Inflammatory macrophage treated with lipopolysaccharide for 1 hour (primary cell): ENCODE measurements around the gene HTR7.
"Not testable (repeated sequence)": the region's sequence is repeated elsewhere in the genome, so short reads cannot be mapped to it uniquely, and the experiment has no call there.

Experiments used
- DNase-seq, 2 donors: peaks; one replicate each; pipeline ENCODE4 v3.0.0-alpha.2; 2020 to 2022

The HTR7 gene

DNA sequence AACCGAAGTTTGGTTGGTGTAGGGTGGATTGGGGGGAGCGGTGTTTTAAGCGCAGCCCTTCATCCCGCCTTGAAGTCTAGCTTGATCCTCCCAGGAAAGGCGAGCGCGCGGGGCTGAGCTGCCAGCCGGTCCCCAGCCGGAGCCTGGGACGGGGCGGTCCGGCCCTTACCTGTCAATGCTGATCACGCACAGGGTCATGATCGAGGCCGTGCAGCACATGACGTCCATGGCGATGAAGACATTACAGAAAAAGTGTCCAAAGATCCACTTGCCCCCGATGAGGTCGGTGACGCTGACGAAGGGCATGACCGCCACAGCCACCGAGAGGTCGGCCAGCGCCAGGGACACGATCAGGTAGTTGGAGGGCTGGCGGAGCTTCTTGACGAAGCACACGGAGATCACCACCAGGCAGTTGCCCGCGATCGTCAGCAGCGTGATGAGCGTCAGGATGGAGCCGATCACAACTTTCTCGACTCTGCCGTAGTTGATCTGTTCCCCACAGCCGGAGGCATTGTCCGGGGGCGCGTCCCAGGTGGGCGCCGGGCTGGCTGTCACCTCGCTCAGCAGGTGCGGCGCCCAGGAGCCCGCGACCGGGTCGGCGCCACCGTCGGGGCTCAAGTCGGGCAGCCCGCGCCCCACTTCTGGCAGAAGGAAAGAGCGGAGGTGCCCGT, 740 bp downstream of the HTR7 start:
- DNase-seq, result no peak

DNA sequence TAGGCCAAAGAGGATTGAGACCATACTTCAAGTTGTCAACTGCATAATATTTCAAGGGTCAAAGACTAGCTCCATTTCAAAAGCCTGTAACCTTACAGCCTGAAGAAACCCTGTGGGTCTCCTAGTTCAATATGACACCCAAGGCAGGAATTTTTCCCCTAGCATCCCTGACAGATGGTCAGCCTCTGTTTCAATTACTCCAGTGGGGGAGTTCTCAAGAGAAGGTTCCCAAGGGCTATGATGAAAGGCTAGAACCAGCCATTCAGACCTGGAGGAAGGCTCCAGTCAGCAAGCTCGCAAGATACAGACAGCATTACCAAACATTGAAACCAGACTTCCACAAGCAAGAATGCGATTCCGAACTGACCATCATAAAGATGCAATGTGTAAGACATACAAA, 1.6 kb downstream of the HTR7 start:
- DNase-seq, result no peak

DNA sequence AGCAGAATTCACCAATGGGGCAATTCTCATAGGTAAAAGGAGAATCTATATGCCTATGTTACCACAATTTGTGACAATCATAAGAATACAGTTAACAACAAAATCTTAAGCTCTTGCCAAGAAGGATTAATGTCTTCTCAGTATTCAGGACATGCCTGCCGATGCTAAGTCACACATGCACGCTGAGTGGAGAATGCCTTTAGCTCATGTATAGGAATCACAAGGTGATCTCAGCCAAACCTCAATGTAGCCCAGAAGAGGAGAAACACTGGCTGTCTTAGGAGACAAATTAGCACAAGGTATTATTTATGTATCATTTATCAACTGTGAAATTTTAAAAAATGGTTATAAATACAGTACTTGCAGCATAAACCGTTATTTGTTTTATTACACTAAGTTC, 2.7 kb downstream of the HTR7 start:
- DNase-seq, result no peak

DNA sequence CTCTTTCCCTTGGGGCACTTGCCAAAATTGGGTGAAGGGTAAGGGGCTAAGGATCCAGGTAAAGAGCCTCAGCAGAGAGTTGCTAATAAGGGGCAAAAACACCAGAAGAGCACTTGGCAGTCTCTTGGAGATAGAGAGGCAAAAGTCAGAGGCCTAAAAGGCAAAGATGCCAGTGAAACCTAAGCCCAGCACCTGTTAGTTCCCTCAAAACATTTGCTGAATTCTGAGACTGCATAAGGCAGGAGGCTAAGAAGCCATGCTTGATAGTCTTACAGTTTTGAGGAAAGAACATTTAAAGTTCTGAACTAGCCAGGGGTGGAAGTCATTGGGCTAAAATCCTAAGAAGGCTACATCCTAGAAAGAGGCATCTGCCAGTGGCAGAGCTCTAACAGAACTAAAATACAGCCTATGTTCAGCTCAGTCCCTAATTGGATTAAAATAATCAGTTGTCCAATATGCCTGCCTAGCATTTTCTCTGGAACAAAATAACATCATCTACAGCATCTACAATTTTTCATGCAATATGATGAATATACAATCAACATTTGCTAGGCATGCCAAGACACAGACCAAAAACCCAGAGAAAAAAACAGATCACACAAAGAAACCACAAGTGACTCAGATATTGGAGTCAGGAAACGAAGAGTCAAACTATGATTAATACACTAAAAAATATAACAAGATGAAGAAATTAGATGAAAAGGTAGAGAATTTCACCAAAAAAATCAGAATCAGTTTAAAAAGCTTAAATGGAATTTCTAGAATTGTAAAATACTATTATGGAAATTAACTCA, 7.7 kb downstream of the HTR7 start:
- no peak for DNase-seq

DNA sequence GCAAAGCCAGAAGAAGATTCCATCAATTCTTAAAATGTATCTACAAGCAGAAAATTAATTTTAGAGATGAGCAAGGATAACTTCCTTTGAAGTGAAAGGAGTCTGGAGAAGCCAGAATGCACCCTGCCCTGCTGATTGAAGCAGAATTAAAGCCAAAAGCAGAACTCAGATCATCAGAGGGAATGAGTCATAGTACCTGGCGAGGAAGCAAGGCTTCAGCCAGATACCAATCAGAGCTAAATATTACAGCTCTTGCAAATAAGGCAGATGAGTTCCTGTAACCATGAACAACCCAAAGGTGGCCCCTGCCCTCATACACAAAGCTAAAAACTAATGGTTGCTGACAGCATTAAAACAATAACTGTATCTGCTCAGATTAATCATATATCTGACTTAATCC, 10.4 kb downstream of the HTR7 start:
- DNase-seq, result peak; percentile 28 to 32

DNA sequence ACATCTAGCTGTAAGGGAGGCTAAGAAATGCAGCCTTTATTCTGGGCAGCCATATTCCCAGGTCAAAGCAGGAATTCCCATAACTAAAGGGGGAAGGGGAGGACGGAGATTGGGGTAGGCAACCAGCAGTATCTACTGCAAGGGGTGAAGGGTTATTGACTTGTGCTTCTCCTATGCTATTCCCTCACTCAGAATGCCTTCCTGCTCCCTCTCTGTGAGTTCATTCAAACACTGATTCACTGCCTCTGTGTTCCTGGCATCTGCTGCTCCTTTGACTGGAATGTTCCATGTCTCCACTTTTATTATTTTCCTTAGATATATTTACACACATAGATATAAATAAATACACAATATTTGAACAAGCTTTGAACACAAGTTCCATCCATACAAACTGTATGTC, 11.1 kb downstream of the HTR7 start:
- DNase-seq, result no peak

DNA sequence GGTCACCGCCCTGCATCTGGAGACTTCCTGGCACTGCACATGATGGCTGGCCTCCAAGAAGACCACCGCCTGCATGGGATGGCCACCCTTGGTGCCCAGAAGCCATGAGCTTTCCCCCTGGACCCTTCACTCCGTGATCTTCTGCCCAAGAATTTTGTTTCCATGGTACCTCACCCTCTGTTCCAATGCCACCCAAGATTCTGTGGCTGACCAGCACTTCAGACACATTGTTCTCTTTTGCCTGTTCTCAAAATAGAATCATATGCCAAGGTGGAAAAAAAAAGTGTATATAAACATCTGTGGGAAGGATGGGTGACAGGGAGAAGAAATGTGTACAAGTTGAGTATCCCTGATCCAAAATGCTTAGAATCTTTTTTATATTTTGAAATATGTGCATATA, 12.1 kb downstream of the HTR7 start:
- DNase-seq, result no peak

DNA sequence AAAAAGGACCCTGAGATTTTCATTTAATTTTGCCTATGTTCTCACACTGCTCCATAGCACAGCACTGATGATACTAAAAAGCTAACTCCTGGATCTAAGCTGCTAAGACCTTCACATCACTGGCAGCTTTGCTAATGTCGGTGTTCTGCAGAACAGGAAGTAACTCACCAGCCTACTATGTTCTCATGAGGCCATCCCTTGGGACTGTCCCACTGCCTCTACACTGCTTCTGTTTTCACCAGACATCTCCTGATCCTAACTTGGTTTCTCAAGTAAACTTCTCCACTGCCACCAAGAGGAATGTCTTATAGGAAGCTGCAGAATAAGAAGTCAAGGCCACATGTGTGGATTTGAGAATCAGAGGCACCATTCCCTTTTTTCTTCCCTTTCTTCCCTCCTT, 15.1 kb downstream of the HTR7 start:
- DNase-seq, result peak; percentile 25 to 52

DNA sequence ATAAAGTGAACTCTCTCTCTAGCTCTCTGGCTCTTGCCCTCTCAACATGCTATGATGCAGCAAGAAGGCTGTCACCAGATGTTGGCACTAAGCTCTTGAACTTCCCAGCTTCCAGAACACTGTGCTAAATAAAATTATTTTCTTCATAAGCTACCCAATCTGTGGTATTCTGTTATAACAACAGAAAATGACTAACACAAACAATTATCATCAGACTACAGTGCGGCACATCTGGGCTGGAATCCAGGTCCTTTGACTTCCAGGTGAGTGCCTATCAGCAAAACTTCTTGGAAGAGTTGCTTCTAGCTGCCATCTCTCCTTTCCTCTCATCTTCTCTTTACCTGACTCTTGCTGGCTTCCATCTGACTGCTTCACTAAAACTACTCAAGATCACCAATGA, 20.4 kb downstream of the HTR7 start:
- no peak for DNase-seq

DNA sequence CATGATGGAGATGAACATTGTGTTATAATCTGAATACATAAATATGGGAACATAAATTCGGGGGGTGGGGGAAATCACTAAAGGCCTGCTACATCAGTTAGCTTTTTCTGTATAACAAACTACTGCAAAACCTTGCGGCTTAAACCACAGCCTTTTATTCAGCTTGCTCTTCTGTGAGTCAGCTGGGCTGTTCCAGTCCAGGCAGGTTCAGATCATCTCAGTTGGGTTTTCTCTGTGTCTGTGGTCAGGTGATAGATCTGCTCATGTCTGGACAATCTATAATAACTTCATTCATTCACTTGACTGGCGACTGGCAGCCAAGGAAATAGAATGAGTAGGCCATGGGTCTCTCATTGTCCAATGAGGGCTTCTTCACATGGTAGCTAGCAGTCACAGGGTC, 23.5 kb downstream of the HTR7 start:
- no peak for DNase-seq

DNA sequence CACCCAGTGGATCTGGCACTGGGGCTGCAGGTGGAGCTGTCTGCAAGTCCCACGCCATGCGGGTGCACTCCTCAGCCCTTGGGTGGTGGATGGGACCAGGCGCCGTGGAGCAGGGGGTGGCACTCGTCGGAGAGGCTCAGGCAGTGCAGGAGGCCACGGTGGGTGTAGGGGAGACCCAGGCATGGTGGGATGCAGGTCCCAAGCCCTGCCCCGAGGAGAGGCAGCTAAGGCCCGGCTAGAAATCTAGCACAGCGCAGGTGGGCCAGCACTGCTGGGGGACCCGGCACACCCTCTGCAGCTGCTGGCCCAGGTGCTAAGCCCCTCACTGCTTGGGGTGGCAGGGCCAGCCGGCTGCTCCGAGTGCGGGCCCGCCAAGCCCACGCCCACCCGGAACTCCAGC, 25.7 kb downstream of the HTR7 start:
- no peak for DNase-seq

DNA sequence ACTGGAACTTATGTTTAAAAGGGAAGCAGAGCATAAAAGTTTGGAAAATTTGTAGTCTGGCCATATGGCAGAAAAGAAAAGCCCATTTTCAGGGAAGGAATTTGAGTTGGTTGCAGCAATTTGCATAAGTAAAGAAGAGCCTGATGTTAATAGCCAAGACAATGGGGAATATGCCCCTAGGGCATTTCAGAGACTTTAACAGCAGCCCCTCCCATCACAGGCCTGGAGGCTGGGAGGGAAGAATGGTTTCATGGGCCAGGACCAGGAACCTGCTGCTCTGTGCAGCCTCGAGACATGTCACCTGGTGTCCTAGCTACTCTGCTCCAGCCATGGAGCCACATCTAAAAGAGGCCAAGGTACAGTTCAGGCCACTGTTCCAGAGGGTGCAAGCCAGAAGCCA, 35.3 kb downstream of the HTR7 start:
- DNase-seq, result no peak

DNA sequence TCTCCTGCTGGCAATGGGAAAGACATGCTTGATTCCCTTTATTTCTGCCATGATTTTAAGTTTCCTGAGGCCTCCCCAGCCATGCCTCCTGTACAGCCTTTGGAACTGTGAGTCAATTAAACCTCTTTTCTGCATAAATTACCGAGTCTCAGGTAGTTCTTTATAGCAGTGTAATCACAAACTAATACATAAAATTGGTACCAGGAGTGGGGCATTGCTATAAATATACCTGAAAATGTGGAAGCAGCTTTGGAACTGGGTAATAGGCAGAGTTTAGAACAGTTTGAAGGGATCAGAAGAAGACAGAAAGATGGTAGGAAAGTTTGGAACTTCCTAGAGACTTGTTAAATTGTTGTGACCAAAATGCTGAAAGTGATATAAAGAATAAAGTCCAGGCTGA, 36.0 kb downstream of the HTR7 start:
- DNase-seq, result not testable (repeated sequence)

DNA sequence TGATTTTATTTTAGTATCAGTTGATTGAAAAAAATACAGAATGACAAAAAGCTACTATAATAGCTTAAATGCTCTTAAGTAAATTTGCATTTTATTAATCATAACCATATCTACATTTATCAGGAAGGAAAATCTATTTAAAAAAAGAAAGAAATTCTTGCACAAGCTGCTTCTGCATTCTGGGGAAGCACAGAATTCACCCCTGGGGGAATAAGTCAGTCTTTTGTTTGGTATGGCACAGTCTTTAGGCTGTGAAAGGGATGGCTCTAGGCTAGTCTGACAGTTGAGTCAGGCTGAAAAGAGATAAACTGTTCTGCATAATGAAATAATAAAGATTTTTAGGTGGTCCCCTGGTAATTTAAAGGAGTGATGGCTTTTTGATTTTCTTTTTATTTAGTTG, 37.9 kb downstream of the HTR7 start:
- peak; percentile 6 to 12 for DNase-seq

DNA sequence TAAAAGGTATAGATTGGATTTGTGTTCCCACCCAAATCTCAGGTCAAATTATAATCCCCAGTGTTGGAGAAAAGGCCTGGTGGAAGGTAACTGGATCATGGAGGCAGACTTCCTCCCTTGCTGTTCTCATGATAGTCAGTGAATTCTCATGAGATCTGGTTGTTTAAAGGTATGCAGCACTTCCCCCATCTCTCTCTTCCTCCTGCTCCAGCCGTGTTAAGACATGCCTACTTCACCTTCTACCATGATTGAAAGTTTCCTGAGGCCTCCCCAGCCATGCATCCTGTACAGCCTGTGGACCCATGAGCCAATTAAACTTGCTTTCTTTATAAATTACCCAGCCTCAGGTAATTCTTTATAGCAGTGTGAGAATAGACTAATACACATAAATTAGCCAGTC, 39.1 kb downstream of the HTR7 start:
- DNase-seq, result no peak

DNA sequence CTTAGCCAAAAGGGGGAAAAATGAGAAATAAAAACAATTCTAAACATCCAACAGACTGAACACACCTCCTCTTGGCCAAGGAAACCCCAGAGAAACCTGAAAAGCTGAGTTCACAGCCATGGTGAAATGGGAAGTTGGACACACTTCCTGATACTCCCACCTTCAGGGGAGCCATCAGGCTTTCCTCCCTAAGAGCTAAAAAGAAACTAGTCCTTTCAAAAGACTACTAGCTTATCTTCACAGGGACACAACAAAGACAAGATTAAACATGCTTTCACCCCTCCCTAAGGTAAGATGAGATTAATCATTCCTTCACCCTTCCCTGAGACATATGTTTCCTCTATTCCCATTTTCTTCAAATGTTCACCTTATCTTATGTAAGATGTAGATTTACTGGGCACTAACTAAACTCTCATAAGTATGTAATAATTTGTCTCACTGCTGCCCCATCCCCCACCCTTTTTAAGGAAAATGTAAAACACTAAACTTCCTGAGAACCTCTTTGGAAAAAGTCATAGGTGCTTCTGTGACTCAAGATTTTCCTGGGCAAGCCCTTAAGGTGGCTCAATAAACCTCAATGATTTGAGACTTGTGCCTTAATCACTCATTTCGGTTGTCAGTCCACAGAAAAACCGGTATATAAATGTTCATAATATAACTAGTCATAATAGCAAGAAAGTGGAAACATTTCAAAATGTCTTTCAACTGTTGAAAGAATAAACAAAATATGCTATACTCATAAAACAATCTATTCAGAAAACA, 40.5 kb downstream of the HTR7 start:
- DNase-seq, result peak; percentile 18 to 59

DNA sequence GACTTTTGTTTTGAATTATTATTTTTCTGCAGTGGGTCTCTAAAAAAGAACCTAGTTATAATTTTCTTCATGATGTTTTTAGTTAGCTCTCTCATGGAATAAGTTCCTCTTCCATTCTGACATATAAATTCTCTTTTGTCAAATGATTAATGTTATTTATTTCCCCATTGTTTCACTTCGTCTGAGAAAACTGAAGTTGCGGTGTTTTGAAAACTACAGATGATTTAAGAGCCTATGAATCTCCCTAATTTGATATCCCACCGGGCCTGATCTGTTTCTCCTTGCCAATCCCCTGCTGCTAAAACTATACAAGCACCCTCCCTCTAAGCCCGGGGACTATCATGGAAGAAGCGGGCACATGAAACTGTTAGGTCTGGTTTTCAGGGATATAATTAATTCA, 41.4 kb downstream of the HTR7 start:
- DNase-seq, result peak in 1 of 2 donors; percentile 24

DNA sequence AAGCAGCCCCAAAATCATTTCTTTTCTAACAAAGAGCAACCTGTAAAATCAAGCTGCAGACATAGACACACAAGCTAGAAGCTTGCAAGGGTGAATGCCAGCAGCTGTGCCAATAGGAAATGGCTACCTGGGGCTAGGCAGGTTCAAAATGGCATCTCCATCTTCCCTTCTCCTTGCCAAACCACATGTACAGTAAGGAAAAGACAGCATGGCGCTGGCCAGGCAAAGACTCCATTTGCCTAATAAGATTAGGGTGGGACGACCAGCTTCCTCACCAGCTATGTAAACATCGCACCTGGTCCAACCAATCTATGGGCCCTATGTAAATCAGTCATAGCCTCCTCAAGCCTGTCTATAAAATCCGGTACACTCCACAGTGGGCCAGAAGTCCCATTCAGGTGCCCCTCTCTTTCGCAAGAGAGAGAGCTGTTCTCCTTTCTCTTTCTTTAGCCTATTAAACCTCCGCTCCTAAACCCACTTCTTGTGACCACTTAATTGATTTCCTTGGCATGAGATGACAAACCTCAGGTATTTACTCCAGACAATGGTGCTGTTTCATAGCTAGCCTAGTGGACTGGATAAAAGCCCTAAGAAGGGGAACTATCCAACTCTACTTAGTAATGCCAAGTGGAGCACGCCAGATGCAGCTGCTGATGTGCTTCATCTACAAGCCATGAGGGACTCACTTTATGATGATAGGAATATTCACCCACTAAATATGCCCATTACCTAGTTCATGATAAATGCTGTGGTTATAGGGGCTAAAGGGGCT, 44.1 kb downstream of the HTR7 start:
- DNase-seq, result no peak

DNA sequence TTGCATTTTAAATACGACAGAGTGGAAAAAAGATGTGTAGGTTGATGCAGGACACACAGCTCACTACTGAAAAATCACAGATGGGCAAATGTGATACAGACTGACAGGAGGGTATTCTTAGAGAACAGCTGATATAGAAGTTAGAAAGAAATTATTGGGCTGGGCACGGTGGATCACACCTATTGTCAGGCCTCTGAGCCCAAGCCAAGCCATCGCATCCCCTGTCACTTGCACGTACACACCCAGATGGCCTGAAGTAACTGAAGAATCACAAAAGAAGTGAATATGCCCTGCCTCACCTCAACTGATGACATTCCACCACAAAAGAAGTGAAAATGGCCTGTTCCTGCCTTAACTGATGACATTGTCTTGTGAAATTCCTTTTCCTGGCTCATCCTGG, 50.7 kb downstream of the HTR7 start:
- DNase-seq, result not testable (repeated sequence)

DNA sequence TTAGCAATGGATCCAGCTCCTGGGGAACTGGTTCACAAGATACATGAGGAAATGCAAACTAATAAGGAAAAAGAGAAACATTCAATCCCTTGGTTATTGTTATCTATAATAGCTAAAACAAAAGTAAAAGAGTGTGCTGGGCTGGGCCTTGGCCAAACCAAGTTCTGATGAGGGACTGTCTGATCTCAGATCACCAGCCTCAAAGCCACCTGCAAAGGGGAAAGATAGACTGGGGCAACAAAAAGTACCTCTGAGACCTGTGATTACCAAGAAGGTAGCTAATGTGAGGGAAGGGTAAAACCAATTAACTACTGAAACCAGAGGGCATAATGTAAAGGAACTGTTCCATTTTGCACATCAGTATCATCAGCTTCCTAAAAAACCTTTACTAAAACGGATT, 51.2 kb downstream of the HTR7 start:
- DNase-seq, result no peak

DNA sequence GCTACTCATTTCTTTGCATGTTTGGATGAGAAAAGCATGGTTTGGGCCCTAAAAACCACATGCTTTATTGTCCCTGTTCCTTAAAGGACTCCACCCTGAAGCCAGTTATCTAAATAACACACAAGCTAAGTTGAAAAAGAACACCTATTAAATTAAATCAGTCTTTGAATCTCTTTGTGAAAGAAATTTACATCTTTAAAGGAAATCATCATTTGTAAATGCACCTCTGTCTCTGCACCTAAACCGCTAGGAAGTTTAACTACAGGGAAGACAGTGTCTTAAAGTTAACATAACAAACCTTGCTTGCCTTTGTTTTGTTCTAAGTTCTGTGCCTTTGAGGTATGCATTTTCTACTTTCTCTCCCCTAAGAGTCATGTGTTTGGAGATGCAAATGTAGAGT, 52.6 kb downstream of the HTR7 start:
- DNase-seq, result no peak

DNA sequence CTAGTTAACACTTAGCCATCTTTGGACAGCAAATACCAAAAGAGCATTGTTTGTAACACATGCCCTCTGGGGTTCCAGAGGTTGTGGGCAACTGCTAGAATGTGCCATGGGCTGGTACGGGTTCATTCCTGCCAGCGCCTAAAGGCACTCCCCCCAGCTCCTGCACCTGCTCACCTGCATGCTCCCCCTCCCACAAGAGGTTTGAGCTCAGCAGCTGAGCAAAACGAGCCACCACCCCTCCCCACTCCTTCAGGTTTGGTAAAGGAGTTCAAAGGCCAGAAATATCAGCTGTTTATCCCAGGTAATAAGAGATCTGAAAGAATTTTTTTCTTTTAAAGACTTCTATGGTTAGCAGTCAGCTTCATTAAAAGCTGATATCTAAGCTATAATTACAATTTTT, 53.5 kb downstream of the HTR7 start:
- DNase-seq, result no peak

DNA sequence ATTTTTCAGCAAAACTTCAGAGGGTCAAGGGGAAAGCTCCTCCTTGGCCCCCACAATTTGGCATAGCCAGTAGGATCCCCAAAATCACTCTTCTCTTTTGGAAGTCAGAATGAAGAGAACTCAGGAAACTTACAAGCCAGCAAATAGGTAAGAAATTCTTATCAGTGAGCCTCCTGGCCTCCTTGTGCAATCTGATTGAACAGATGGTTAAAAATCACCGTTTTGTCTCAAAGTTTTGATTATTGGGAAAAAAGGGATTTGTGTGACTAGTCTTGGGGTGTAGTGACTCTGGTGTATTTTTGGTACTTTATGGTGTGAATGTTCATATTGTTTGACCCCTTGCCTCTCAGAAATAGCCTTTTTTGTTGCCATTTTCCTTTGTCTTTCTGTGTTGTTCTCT, 56.2 kb downstream of the HTR7 start:
- DNase-seq, result no peak
